ENCODE data around the gene DUS1L.

The DUS1L gene

GRCh38 chr17:82014971-82015310, 50.7 kb downstream of the DUS1L start:
- DNase-seq (ENCODE audit: low read depth in 2 of 3, low spot score in 1 of 3), result no peak

DNA sequence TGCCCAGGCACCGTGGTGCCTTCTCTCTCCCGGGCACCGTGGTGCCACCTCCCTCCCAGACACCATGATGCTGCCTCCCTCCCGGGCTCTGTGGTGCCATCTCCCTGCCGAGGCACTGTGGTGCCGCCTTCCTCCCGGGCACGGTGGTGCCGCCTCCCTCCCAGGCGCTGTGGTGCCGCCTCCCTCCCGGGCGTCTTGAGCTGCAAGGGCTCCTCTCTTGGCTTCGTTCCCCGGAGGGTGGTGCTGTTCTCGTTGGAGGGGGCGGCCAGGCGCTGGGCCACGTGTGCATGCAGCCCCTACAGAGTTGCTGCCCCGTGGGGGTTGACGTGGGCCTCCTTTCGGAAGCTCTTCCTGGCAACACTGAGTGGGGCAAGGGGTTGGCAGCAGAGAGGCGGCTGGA, 51.2 kb downstream of the DUS1L start:
- no peak for DNase-seq (ENCODE audit: low read depth in 2 of 3, low spot score in 1 of 3)

DNA sequence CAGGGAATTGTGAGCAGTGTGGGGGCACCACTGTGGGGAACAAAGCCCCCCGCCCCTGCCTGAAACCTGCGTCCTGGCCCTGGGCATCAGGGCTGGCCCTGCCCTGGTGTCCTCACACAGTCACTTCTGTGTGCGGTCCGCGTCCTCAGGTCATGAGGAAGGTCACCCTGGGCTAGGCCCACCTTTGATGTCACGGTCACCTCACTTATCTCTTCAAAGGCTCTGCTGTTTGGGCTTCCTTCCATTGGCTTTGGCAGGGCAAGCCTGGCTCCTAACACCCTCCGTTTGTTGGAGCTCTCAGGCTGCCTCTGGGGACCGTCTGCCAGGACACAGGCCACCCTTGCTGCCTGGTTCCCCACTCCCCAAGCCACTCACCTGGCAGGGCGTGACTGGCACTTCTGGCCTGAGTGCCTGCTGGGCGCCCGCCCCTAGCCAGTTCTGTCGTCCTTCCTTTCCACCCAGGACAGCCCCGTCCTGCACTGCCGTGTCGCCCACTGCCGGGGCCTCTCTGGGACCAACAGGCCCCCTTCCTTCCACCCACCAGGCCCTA, 51.8 kb downstream of the DUS1L start:
- DNase-seq (ENCODE audit: low read depth in 2 of 3, low spot score in 1 of 3), result no peak

- DNase-seq (ENCODE audit: low read depth in 2 of 3, low spot score in 1 of 3), result no peak
Observed at GRCh38 chr17:82013341-82013740, 52.3 kb downstream of the DUS1L start.

GRCh38 chr17:82012640-82013295, 52.8 kb downstream of the DUS1L start:
- DNase-seq (ENCODE audit: low read depth in 2 of 3, low spot score in 1 of 3), result no peak

GRCh38 chr17:82012261-82012639, 53.4 kb downstream of the DUS1L start:
- no peak for DNase-seq (ENCODE audit: low read depth in 2 of 3, low spot score in 1 of 3)

- no peak for DNase-seq (ENCODE audit: low read depth in 2 of 3, low spot score in 1 of 3)
Observed at GRCh38 chr17:82011617-82012187, 53.9 kb downstream of the DUS1L start.

- DNase-seq (ENCODE audit: low read depth in 2 of 3, low spot score in 1 of 3), result no peak
Observed at GRCh38 chr17:82010575-82011525, 54.8 kb downstream of the DUS1L start.

GRCh38 chr17:82009413-82009812, 56.2 kb downstream of the DUS1L start:
- DNase-seq (ENCODE audit: low read depth in 2 of 3, low spot score in 1 of 3), result no peak

GRCh38 chr17:82008941-82009405, 56.6 kb downstream of the DUS1L start:
- DNase-seq (ENCODE audit: low read depth in 2 of 3, low spot score in 1 of 3), result no peak

- no peak for DNase-seq (ENCODE audit: low read depth in 2 of 3, low spot score in 1 of 3)
Observed at GRCh38 chr17:82008258-82008940, 57.2 kb downstream of the DUS1L start.

Measured in stimulated activated CD4-positive, alpha-beta T cell treated with anti-CD3 and anti-CD28 coated beads, Interleukin-12 subunit alpha, Interleukin-12 subunit beta, amount 100 ng/mL, for 48 hours (primary cell).